NCI-H226 (cell line): ENCODE measurements around the gene OR52I1.

ENCODE experiments used
- DNase-seq: peaks from one replicate; pipeline ENCODE4 v3.0.0-alpha.2; 2015

OR52I1 gene, protein sequence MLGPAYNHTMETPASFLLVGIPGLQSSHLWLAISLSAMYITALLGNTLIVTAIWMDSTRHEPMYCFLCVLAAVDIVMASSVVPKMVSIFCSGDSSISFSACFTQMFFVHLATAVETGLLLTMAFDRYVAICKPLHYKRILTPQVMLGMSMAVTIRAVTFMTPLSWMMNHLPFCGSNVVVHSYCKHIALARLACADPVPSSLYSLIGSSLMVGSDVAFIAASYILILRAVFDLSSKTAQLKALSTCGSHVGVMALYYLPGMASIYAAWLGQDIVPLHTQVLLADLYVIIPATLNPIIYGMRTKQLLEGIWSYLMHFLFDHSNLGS

DNA sequence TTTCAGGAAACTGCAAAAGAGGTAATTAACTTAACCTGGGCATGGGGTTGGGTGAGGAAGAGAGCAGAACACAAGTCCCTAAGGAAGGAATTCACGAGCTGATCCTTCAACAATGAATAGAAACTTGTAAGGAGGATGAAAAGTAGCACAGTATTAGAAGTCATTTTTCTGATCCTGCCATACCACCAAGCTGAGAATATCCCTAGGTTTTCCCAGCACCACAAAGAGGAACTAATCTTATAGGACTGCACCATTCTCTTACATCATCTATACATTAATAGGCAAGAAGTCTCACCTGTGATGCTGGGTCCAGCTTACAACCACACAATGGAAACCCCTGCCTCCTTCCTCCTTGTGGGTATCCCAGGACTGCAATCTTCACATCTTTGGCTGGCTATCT is at the start of gene OR52I1:
Gene OR52I1 (plus strand): TSS at position 301 of the 400 bp plus-strand sequence. CDS start 0 bp downstream, at position 301.
- DNase-seq, result no peak

DNA sequence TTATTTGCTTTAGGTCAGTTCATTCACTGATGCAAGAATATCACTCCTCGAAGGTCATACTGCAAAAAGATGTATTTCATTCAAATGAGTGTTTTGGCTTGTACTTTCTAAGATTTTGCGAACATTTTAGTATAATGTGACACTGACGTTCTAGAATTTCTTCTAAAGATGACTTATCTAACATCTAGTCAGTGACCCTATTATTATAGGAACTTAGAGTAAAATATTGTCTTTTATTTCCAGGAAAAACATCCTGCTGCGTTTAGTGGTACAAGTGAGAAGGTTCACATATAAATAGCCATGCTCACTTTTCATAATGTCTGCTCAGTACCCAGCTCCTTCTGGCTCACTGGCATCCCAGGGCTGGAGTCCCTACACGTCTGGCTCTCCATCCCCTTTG is 48.9 kb upstream of the OR52I1 start, which contains the start of gene OR52M1:
Gene OR52M1 (plus strand): TSS at position 301 of the 400 bp plus-strand sequence. CDS start 0 bp downstream, at position 301.
- no peak for DNase-seq

DNA sequence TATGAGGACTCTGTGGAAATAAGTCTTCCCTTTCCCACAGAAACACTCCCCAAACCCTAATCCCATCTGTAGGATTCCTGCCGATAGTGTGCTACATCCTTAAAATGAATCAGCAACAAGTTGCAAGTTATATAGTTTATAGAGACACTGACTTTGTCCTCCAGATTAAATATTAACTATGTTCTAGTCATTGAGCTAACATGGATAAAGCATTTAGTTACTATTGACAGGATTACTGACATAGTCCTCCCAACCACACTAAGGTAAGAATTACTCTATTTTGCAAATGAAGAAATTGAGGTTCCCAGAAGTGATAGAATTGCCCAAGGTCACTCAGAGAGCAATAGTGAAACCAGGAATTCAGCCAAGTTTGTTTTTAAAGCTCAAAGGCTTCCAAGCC is 47.0 kb upstream of the OR52I1 start:
- no peak for DNase-seq

DNA sequence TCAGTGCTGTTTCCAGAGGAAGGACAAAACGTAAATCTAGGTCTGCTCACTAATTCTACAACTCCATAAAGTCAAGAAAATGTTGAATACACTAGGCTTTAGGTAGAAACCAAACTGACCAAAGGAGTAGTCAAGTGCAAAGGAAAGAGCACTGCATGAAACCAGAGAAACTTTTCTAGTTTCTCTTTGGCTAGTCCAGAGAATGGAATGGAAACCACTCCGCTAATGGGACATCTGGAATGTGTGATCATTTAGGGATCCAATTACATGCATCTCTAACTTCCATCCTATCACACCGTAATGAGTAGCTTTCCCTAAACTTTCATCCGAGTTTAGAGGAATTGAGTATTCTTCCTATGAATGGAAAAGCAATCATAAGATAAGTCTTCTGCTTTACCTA is 46.4 kb upstream of the OR52I1 start:
- DNase-seq, result no peak

DNA sequence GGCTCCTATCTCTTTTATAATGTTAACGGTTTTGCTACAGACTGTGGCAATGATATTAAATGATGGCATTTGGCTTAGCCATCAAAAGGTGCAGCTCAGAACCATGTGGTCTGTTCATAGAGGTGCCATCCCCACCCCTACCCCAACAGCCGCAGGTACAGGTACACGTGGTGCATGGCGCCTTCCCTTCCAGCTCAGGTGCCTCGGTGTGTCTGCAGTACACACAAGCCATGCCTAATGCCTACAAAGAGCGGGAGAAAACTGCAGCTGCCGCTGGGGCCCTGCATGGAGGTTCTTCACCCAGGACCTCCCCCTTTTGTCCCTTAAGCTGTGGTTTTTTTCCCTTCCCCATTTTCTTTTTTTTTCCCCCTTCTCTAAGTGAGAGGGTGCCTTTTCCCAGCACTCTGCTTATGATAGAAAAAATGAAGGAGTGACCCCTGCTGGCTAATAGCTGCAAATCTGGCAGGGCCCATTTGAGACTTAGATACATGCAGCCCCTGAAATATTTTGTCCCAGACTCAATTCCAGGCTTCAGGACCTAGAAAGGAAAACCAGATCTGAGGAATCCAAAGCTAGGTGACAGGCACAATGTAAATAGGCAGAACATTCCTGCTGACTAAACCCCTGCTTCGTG is 42.4 kb upstream of the OR52I1 start:
- no peak for DNase-seq

DNA sequence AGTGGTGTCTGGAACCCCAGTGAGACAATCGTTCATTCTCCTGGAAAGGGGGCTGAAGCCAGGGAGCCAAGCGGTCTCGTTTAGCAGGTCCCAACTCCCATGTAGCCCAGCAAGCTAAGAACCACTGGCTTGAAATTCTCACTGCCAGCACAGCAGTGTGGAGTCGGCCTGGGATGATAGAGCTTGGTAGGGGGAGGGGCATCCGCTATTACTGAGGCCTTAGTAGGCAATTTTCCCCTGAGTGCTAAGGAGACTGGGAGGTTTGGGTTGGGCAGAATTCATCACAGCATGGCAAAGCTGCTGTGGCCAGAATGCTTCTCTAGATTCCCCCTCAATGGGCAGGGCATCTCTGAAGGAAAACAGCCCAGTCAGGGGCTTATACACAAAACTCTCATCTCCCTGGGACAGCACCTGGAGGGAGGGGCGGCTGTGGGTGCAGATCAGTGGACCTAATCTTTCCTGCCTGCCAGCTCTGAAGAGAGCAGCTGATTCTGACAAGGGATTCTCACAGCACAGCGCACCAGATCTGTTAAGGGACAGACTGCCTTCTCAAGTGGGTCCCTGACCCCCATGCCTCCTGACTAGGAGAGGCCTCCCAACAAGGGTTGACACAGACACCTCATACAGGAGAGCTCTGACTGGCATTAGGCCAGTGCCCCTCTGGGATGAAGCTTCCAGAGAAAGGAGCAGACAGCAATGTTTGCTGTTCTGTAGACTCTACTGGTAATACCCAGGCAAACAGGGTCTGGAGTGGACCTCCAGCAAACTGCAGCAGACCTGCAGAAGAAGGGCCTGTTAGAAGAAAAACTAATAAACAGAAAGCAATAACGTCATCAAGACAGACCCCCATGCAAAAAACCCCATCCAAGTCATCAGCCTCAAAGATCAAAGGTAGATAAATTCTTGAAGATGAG is 34.1 kb upstream of the OR52I1 start:
- DNase-seq, result no peak

DNA sequence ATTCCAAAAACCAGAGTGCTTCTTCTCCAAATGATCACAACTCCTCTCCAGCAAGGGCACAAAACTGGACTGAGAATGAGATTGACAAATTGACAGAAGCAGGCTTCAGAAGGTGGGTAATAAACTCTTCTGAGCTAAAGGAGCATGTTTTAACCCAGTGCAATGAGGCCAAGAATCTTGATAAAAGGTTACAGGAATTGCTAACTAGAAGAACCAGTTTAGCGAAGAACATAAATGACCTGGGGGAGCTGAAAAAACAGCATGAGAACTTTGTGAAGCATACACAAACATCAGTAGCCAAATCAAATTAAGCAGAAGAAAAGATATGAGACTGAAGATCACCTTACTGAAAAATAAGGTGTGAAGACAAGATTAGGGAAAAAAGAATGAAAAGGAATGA is 33.4 kb upstream of the OR52I1 start:
- DNase-seq, result no peak

DNA sequence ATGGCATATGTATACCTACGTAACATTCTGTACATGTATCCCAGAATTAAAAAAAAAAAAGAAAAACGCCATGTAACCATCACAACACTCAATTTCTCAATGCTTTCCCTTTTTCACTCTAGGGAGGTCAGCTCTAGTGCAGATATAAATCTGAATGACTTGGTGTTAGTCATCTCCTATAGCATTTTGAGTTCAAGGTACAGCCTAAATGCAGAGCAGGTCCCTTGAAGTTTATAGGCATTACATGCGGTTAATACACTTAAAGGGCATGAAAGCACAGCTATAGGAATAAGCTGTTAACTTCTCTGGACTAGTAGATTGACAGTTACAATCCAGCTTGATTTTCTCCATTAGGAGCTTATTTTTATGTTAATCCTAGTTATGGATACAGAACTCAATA is 28.5 kb upstream of the OR52I1 start:
- no peak for DNase-seq

DNA sequence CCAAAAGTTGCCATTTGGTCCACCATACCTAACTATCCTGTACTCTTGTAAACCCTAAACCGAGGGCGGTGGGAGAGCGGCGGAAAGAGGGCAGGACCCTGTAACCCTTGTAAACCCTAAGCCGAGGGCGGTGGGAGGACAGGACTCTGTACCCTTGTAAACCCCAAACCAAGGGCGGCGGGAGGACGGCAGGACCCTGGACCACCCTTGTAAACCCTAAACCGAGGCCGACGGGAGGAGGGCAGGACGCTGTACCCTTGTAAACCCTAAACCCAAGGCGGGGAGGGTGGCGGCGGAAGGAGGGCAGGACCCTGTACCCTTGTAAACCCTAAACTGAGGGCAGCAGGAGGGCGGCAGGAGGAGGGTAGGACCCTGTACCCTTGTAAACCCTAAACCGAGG is 24.8 kb upstream of the OR52I1 start:
- no peak for DNase-seq

DNA sequence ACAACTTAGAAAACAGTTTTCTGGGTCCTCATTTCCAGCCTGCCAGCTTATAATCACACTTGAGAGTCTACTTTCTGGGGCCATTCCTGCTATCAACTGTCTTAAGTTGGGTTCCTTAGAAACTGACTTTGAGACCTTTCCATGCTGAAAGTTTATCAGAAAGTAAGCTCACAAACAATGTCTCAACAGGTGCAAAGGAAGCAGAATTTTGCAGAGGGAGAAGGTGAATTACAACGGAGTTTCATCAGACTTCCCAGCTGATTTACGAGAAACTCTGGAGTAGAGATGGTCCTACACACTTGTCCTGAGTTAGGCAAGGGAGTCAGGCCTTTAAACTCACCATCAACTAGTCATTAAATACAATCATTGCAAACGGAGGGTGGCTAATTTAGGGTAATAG is 17.0 kb upstream of the OR52I1 start:
- no peak for DNase-seq

DNA sequence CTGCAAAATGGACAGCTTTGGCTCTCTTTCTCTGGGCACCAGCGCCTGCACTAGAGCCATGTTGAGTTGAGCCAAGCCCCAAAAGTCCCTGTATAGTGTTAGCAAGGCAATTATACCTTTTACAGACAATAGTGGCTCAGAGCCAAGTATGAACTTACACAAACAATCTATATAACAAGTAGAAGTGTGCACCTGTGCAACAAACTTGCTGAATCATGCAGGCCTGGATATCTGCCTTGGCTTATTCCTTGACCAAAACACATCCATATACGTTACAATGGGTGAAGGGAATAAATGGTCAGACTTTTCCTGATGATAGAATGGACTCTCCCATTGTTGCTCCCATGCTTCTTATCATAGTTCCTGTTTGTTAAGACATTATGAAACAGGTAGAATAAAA is 16.1 kb upstream of the OR52I1 start:
- no peak for DNase-seq

DNA sequence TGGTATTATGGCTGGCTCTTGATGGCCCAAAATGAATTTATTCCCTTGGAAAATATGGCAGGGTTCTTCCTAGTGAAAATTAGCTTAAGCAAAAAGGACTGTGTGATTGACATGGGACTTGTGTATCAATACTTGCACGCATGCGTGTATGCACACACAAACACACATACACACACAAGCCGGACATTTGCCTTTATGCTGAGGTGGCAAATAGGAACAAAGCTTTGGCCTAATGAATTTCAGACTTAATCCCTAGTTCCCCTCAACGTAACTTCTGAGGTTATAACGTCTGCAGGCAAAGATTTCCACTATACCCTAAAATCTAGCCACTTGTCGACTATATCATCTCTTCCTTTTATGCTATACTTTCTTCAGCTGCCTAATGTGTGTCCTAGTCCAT is 15.2 kb upstream of the OR52I1 start:
- no peak for DNase-seq

DNA sequence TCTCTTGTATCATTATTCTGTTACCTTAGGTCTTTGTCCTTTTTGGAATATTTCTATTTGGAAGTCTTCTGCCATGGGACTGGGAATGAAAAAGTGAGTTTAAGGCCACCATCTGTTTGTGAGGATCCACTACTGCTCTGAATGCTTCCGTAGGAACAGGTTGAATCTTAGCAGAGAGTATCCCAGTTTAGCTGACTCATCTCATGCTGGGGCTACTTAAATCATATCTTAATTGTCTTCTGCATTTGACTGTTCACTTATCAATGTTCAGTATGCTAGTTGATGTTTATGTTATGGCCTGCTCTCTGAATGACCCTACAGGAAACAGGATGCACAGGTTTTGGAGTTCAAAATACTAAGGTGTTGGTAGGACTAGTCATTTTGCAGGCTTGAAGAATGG is 13.7 kb upstream of the OR52I1 start:
- DNase-seq, result no peak

DNA sequence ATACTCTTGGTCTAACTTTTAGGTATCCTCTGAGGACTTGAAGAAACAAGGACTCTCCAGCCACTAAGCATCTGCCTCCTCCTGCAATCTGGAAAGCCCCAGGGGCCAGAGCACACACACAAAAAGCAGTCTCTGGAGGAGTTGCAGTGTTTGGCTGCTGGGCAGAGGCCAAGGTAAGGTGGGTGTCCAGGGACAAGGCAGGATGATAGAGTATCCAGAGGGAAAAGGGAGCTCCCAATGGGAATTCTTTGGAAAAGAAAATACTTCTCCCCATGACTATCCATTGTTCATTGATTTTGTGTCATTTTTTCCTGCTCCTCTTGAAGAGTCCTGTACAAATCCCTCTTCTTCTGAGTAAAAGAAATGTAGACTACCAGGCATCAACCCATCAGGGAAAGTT is 12.4 kb upstream of the OR52I1 start, which contains the start of gene OR52I2:
Gene OR52I2 (plus strand): TSS at position 301 of the 400 bp plus-strand sequence.
- no peak for DNase-seq

DNA sequence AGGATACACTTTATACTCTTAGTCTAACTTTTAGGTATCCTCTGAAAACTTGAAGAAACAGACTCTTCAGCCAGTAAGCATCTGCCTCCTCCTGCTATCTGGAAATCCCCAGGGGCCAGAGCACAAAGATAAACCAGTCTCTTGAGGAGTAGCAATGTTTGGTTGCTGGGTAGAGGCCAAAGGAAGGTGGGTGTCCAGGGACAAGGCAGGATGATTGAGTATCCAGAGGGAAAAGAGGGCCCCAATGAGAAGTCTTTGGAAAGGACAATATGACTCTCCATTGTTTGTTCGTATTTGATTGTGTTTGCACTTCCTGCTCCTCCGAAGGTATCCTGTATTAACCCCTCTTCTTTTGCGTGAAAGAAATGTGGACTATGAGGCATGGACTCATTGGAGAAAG is 4.8 kb upstream of the OR52I1 start:
- DNase-seq, result no peak

DNA sequence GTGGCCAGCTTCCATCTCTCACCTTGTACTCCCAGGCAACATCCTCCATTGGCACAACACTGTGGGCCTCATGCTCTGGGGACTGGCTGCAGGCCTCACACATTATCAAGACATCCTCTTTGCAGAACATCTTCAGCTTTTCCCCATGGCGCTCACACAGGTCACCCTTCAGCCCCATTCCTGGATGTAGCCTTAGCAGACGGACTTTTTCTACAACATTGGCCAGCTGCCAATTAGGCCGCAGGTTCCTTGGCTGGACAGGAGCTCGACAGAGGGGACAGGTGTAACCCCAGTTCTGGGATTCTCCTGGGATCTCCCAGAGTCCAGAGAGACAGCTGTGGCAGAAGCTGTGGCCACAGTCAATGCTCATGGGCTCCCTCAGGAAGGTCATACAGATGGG is 11.2 kb downstream of the OR52I1 start:
- no peak for DNase-seq

DNA sequence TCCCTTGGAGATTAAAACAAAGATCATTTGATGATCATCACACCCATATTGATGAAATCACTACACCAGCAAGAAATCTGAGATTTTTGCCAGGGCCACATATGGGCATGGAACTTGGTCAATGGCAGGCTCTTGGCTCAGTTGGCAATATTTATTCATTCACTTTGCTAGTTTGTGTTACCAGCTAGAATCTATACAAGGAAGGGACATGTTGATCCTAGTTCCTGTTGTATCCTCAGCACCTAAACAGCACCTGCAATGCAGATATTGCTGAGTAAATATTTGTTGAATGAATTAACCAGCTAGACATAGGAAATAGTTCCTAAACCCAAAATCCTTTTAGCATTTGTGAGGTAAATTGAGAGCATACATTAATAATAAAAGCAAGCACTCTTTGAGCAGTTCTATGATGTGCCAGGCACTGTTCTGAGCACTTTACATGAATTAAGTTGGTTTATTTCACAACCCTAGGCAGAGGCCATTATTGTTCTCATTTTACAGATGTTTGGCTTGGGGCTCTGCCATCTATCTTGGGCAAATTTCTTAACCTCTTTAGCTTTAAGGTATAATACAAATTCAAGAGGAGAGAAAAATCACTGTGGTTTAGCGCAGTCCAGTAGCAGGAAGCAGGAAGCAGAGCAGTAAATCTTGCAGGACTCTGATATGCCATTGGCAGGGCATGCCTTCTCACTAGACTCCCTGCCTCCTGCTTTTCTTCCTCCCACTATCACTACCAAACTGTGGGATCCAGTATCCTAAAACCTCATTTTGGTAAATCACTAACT is 12.6 kb downstream of the OR52I1 start:
- peak; percentile 25 for DNase-seq

DNA sequence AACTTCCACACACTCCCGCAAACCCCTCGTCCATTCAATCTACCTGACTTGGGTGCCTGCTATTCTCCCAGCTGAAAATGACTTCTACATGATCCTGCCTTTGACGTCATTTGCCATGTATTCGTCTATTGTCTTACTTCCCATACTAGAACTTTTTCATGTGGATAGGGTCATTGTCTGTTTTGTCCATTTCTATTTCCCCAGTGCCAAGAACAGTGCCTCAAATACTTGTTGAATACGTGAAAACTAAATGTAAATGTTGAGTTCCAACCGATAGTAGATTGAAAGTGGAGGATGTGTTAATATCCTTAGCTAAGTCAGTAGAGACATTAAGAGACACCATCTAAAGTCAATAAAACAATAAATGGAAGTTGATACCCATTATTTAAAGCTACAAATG is 13.3 kb downstream of the OR52I1 start:
- no peak for DNase-seq

DNA sequence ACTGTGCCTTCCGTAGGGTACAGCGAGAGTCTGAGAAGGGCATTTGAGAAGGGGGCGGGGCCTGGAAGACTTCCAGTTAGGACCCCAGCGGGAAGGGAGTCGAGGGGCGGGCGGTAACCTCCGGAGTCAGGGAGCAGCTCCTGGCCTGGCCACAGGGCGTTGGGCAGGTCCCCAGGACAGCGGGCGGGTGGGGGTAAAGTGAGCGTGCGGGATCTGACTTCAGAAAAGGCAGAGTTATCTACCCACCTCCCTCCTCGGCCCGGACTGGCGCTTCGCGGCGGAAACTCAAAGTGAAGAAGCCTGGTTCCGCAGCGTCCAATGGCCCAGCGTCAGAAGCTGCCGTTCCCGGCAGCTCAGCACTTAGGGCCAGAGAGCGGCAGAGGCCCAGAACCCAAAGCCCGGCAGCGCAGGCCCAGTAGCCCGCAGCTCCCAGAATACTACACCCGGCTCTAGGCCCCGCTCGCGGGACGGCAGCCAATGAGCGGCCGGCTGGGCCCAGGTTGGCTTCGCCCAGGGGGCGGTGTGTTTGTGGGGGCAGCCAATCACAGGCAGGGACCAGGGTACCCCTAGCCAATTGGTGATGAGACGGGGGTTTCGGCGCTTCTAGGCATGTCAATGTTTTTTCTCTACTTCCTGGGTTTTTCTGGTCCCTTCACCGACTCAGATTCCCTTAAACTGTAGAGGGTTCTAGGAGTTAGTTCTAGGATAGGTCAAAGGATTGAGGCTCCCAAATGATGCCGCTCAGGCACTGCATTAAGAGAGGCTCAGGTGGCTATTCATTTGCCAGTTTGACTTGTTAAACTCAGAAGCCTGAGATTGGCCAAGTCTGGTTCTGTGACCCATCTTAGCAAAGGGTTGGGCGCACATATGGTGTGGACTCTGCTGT is 14.2 kb downstream of the OR52I1 start, which contains the start of gene TRIM68:
Gene TRIM68 (minus strand): TSS at position 451 of the 886 bp plus-strand sequence. CDS start 2,727 bp downstream, outside the sequence.
- peak; percentile 98 for DNase-seq

DNA sequence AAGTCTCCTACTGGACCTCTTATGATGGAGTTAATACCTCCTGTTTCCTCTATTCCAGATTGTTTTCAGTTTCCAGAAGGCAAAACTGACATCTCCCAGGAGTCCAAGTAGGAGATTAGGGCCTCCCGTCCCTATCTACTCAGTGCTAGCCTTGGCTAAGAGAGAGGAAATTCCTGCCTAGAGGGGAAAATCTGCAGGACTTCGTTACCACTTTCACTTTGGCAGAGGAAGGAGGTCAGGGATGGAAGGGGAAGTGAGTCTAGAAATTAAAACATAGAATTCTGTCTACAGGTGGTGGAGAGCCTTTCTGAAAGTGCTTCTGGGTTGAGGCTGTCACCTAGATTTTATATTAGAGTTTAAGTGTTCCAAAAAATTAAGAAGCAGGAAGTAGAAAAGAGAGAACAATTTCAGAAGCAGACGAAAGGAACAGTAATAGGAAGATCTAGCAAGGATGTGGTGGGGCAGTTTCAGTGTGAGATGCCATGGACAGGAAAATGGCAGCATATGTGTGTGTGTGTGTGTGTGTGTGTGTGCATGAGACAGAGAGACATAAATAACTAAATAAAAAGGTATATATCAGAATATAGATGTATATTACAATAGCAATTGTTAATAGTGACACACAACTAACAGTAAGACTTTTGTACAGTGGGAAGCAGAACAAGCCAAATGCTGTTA is 16.6 kb downstream of the OR52I1 start:
- DNase-seq, result peak; percentile 33

DNA sequence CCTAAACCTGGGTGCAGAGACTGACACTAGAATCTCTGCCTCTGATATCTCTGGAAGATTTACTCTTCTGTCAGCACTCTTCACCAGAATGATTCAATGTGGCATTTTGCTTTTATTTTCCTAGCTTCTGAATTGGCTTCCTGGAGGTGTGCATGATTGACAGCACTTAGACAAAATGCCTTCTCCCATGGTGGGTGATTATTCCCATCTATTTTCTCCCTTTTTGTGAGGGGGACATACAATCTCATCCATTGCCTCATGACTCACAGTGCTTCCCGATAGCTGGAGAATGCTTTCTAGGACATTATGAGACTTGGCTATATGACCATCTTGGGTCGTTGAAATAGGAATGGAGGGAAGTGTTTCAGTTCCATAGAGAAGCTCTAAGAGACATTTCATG is 18.1 kb downstream of the OR52I1 start:
- DNase-seq, result no peak
